NB4 (cell line): Measurements from ENCODE around the gene PMEPA1.

ENCODE experiments used
- MYC ChIP-seq: IDR thresholded peaks from 2 replicates; pipeline ENCODE4 v1.6.1; 2011; ENCODE audit warnings: low read depth, low read length
- POLR2A ChIP-seq: IDR thresholded peaks from 2 replicates; pipeline ENCODE4 v1.6.1; 2011; ENCODE audit warnings: mild to moderate bottlenecking; ENCODE audit not compliant: insufficient read length; ENCODE audit errors: extremely low read depth
- TF ChIP-seq, protein P1 (sequence below): IDR thresholded peaks from one replicate; pipeline ENCODE4 v1.5.1; 2012; ENCODE audit warnings: low read depth, low read length
- TF ChIP-seq, protein P2 (sequence below): IDR thresholded peaks from 2 replicates; pipeline ENCODE4 v1.6.1; 2011; ENCODE audit warnings: low read depth, low read length

DNA sequence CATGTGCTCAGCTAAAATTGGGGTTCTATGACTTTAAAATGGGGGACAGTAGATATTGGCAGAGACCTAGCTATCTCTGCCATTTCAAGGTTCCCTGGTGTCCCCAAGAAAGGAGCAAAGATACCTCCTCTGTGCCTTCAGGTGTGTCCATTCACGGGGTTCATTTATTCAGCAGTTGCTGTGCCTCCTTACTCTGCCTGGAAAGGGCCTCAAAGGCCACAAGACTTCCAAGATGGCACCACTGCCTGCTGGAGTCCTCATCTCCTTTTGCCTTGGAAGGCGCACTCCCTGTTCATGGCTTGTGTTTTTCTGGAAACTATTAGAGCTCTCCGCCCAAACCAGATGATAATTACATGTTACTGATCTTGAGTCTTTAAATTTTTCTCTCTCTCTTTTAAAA is 85.7 kb downstream of the PMEPA1 start:
- TF ChIP-seq, protein P1, sequence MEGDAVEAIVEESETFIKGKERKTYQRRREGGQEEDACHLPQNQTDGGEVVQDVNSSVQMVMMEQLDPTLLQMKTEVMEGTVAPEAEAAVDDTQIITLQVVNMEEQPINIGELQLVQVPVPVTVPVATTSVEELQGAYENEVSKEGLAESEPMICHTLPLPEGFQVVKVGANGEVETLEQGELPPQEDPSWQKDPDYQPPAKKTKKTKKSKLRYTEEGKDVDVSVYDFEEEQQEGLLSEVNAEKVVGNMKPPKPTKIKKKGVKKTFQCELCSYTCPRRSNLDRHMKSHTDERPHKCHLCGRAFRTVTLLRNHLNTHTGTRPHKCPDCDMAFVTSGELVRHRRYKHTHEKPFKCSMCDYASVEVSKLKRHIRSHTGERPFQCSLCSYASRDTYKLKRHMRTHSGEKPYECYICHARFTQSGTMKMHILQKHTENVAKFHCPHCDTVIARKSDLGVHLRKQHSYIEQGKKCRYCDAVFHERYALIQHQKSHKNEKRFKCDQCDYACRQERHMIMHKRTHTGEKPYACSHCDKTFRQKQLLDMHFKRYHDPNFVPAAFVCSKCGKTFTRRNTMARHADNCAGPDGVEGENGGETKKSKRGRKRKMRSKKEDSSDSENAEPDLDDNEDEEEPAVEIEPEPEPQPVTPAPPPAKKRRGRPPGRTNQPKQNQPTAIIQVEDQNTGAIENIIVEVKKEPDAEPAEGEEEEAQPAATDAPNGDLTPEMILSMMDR, result no peak
- no peak for TF ChIP-seq POLR2A
- no peak for TF ChIP-seq MYC
- TF ChIP-seq, protein P2, sequence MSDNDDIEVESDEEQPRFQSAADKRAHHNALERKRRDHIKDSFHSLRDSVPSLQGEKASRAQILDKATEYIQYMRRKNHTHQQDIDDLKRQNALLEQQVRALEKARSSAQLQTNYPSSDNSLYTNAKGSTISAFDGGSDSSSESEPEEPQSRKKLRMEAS, result no peak
